ENCODE results near the gene ADAM17. TPM values are rescaled to one million over a fixed set of nuclear protein-coding genes. Genes with fewer than 3 reads are reported as not detected.

ADAM17 gene
- total and polyA plus RNA-seq, 2 of the 13 experiments (the other 11 are each of a cell fraction or from before 2014, with no cell fraction given): 6.5 to 33.4 TPM

- no TSS peak for BruUV-seq (replicated peaks)
- Histone ChIP-seq H3K27ac (ENCODE audit: extremely low read length, insufficient read depth, low read length) (no peak overlapping the region), H4K20me1 (ENCODE audit: insufficient read depth, low read length) (no peaks in the 10 kb centered on the region), H3K4me2 (ENCODE audit: low read depth, low read length) (no peak overlapping the region), H3K36me3 (replicated peaks in 1 of 2; ENCODE audit: control insufficient read depth in 1 of 2, insufficient read depth in 2 of 2, low read length in 2 of 2) (peaks cover 17 to 54% of the 10 kb centered on the region in 2 experiments), H3K9ac (ENCODE audit: insufficient read depth, low read depth, low read length) (no peak overlapping the region), H3K79me2 (ENCODE audit: insufficient read depth, low read length) (no peaks in the 10 kb centered on the region), H3K27me3 (ENCODE audit: control insufficient read depth in 1 of 2, insufficient read depth in 2 of 2, low read length in 2 of 2) (no peaks in the 10 kb centered on the region), H2AFZ (ENCODE audit: low read length) (no peak overlapping the region), H3K4me1 (ENCODE audit: insufficient read depth, low read length) (peaks cover 12% of the 10 kb centered on the region), H3K9me3 (ENCODE audit: low read length) (no peaks in the 10 kb centered on the region), H3K4me3 (replicated peaks in 1 of 3; ENCODE audit: insufficient read depth in 1 of 3, low read depth in 2 of 3, low read length in 3 of 3) (no peak overlapping the region)
- no peak for TF ChIP-seq CENPBD1 (CRISPR knock-in tag; IDR thresholded peaks at IDR 0.05; ENCODE audit: borderline replicate concordance, low read depth)
- TF ChIP-seq ZNF281 (CRISPR knock-in tag; IDR thresholded peaks at IDR 0.05; ENCODE audit: borderline replicate concordance): no peak
- TF ChIP-seq THYN1 (CRISPR knock-in tag; IDR thresholded peaks at IDR 0.05; ENCODE audit: borderline replicate concordance, low read depth): no peak
- no peak for TF ChIP-seq ZNF816 (CRISPR knock-in tag; IDR thresholded peaks at IDR 0.05; ENCODE audit: borderline replicate concordance)
- no peak for TF ChIP-seq SMAD3 (CRISPR knock-in tag; IDR thresholded peaks at IDR 0.05)
- TF ChIP-seq ZNF550 (CRISPR knock-in tag; IDR thresholded peaks at IDR 0.05; ENCODE audit: borderline replicate concordance): no peak
- no peak for TF ChIP-seq GLMP (CRISPR knock-in tag; IDR thresholded peaks at IDR 0.05; ENCODE audit: borderline replicate concordance)
- TF ChIP-seq ZNF570 (CRISPR knock-in tag; IDR thresholded peaks at IDR 0.05; ENCODE audit: borderline replicate concordance): no peak
- no peak for TF ChIP-seq HNF4G (IDR thresholded peaks at IDR 0.05; ENCODE audit: borderline replicate concordance, low read depth, low read length)
- TF ChIP-seq HNF4G (CRISPR knock-in tag; IDR thresholded peaks at IDR 0.05; ENCODE audit: borderline replicate concordance, low read depth): no peak
- no peak for FAIRE-seq
- no peak for ATAC-seq
- in situ Hi-C loops (cut with HindIII; ENCODE audit: extremely low pct_ligation_motif_present, low pct_unique_long_range_greater_than_20kb): no loop called here
- CTCF ChIA-PET (ENCODE audit: low intra/inter-chr PET ratio, low total read pairs): no interaction called here
- 96% methylated on average over 8 of the region's 8 CpGs for WGBS (ENCODE audit: low lambda C conversion rate)
- POLR2A ChIA-PET: no interaction called here
- no peak for DNase-seq (ENCODE audit: low spot score)
- intact Hi-C loops (cut with micrococcal nuclease; ENCODE audit: unreplicated experiment): no loop called here
Observed at GRCh38 chr2:9524291-9524690, 31.3 kb downstream of the ADAM17 start.
